HepG2 (cell line): Measurements from ENCODE around the gene SVOP. TPM values are rescaled to one million over a fixed set of nuclear protein-coding genes. Genes with fewer than 3 reads are reported as not detected.
A peak's percentile ranks its signal among the peaks of the same experiment; 100 is the strongest.

Source experiments
- BCL3 ChIP-seq: sonication (generic); formaldehyde crosslinking; IDR thresholded peaks from 2 replicates; pipeline ENCODE4 v1.5.1; 2020; ENCODE audit warnings: mild to moderate bottlenecking, missing genetic modification reagents, moderate library complexity
- CBFB ChIP-seq: sonication (generic); formaldehyde crosslinking; IDR thresholded peaks from 2 replicates; pipeline ENCODE4 v1.4.0; 2020; ENCODE audit warnings: missing genetic modification reagents
- FOSL1 ChIP-seq: sonication (generic); formaldehyde crosslinking; IDR thresholded peaks from 2 replicates; pipeline ENCODE4 v1.9.0; 2021; ENCODE audit warnings: missing genetic modification reagents, borderline replicate concordance
- GATA4 ChIP-seq: sonication (generic); IDR thresholded peaks from 2 replicates; pipeline ENCODE4 v1.6.1; 2016; ENCODE audit warnings: antibody characterized with exemption, low read depth, borderline replicate concordance
- HINFP ChIP-seq: sonication (generic); formaldehyde crosslinking; IDR thresholded peaks from 2 replicates; pipeline ENCODE4 v1.4.0; 2020; ENCODE audit warnings: low read depth, mild to moderate bottlenecking, missing genetic modification reagents
- MED1 ChIP-seq: sonication (generic); formaldehyde crosslinking; IDR thresholded peaks from 2 replicates; pipeline ENCODE4 v1.4.0; 2020; ENCODE audit warnings: missing genetic modification reagents
- POLR2AphosphoS5 ChIP-seq: IDR thresholded peaks from 2 replicates; pipeline ENCODE4 v1.6.1; 2012; ENCODE audit warnings: low read depth, low read length
- PPARG ChIP-seq: conservative IDR thresholded peaks from 2 replicates; pipeline ENCODE4 v1.6.1; 2016; ENCODE audit warnings: missing biosample characterization, missing genetic modification reagents
- RBM22 ChIP-seq: fragments of 200-400 bp; formaldehyde crosslinking; optimal IDR thresholded peaks from 2 replicates; pipeline ENCODE3; 2017; ENCODE audit warnings: mild to moderate bottlenecking, low read length, moderate library complexity
- SNAI1 ChIP-seq: sonication (generic); formaldehyde crosslinking; IDR thresholded peaks from 2 replicates; pipeline ENCODE4 v1.5.0; 2020; ENCODE audit warnings: mild to moderate bottlenecking, missing genetic modification reagents, borderline replicate concordance
- ZNF275 ChIP-seq: sonication (generic); formaldehyde crosslinking; IDR thresholded peaks from 2 replicates; pipeline ENCODE4 v1.8.0; 2022; ENCODE audit warnings: missing genetic modification reagents, mild to moderate bottlenecking, inconsistent platforms, borderline replicate concordance
- ZNF496 ChIP-seq: sonication (generic); formaldehyde crosslinking; IDR thresholded peaks from 2 replicates; pipeline ENCODE4 v1.8.1; 2023; ENCODE audit warnings: mild to moderate bottlenecking, moderate library complexity, missing genetic modification reagents; ENCODE audit not compliant: insufficient replicate concordance
- ZNF766 ChIP-seq: sonication (generic); formaldehyde crosslinking; IDR thresholded peaks from 2 replicates; pipeline ENCODE4 v1.5.0; 2020; ENCODE audit warnings: missing genetic modification reagents, borderline replicate concordance
- polyA plus RNA-seq, 8 experiments: library from polyadenylated mRNA; depleted of rRNA in 3 of 8; stranded (reverse) in 7 of 8; unstranded in 1 of 8; fragments of >200 nt; fragmentation: Illumina TruSeq in 4 of 8; extraction: Trizol in 4 of 8; gene quantifications; 2 replicates each; pipeline versions ENCODE4 v1.2.1 to v1.2.3, GENCODE V29; 2011 to 2016; ENCODE audit warnings: low read depth in 4 of 8, missing spikeins in 1 of 8, mixed read lengths in 1 of 8; ENCODE audit not compliant: insufficient read depth in 1 of 8
- total RNA-seq, 5 experiments: library from RNA; depleted of rRNA; stranded (reverse); fragments of >200 nt; fragmentation: Illumina TruSeq; extraction: Trizol; gene quantifications; 2 replicates each; pipeline ENCODE4 v1.2.3, GENCODE V29; 2016; ENCODE audit warnings: low read depth in 1 of 5
- TF ChIP-seq, protein P1 (sequence below): sonication (generic); formaldehyde crosslinking; IDR thresholded peaks from 2 replicates; pipeline ENCODE4 v1.5.1; 2020; ENCODE audit warnings: mild to moderate bottlenecking, missing genetic modification reagents, borderline replicate concordance
- TF ChIP-seq, protein P2 (sequence below): sonication (generic); formaldehyde crosslinking; IDR thresholded peaks from 2 replicates; pipeline ENCODE4 v1.4.0; 2020; ENCODE audit warnings: mild to moderate bottlenecking, low read depth, missing genetic modification reagents

SVOP gene
- total and polyA plus RNA-seq, 2 of the 13 experiments (the other 11 are each of a cell fraction or from before 2014, with no cell fraction given), result not detected

DNA sequence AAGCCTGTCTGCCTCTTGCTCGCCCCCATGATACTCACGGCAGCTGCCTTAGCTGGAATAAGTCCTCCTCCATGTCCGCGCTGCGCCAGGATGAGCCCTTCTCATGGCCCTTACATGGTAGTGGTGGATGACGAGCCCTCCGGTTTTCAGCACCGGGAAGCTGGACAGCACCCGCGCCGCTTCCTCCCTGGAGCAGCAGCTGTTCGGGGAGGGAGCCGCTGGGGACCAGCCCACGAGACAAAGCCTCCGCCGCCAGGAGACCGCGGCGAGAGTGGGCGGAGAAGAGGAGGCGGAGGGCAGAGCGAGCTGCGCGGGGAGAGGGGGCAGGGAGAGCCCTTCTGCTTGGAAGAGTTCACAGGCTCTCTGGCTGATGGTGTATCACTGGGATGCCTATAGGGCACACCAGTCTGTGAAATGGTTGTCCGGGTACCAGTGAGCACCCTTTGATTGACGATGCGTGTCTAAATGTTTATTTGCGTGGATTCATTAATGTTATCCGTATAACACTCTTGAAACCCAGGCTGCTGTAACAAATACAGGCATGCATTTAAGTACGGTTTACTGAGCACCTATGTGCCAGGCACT, at the start of gene SVOP (continued):
- TF ChIP-seq, protein P1, sequence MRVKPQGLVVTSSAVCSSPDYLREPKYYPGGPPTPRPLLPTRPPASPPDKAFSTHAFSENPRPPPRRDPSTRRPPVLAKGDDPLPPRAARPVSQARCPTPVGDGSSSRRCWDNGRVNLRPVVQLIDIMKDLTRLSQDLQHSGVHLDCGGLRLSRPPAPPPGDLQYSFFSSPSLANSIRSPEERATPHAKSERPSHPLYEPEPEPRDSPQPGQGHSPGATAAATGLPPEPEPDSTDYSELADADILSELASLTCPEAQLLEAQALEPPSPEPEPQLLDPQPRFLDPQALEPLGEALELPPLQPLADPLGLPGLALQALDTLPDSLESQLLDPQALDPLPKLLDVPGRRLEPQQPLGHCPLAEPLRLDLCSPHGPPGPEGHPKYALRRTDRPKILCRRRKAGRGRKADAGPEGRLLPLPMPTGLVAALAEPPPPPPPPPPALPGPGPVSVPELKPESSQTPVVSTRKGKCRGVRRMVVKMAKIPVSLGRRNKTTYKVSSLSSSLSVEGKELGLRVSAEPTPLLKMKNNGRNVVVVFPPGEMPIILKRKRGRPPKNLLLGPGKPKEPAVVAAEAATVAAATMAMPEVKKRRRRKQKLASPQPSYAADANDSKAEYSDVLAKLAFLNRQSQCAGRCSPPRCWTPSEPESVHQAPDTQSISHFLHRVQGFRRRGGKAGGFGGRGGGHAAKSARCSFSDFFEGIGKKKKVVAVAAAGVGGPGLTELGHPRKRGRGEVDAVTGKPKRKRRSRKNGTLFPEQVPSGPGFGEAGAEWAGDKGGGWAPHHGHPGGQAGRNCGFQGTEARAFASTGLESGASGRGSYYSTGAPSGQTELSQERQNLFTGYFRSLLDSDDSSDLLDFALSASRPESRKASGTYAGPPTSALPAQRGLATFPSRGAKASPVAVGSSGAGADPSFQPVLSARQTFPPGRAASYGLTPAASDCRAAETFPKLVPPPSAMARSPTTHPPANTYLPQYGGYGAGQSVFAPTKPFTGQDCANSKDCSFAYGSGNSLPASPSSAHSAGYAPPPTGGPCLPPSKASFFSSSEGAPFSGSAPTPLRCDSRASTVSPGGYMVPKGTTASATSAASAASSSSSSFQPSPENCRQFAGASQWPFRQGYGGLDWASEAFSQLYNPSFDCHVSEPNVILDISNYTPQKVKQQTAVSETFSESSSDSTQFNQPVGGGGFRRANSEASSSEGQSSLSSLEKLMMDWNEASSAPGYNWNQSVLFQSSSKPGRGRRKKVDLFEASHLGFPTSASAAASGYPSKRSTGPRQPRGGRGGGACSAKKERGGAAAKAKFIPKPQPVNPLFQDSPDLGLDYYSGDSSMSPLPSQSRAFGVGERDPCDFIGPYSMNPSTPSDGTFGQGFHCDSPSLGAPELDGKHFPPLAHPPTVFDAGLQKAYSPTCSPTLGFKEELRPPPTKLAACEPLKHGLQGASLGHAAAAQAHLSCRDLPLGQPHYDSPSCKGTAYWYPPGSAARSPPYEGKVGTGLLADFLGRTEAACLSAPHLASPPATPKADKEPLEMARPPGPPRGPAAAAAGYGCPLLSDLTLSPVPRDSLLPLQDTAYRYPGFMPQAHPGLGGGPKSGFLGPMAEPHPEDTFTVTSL (CRISPR knock-in tag), result no peak
- TF ChIP-seq GATA4, result no peak
- TF ChIP-seq, protein P2, sequence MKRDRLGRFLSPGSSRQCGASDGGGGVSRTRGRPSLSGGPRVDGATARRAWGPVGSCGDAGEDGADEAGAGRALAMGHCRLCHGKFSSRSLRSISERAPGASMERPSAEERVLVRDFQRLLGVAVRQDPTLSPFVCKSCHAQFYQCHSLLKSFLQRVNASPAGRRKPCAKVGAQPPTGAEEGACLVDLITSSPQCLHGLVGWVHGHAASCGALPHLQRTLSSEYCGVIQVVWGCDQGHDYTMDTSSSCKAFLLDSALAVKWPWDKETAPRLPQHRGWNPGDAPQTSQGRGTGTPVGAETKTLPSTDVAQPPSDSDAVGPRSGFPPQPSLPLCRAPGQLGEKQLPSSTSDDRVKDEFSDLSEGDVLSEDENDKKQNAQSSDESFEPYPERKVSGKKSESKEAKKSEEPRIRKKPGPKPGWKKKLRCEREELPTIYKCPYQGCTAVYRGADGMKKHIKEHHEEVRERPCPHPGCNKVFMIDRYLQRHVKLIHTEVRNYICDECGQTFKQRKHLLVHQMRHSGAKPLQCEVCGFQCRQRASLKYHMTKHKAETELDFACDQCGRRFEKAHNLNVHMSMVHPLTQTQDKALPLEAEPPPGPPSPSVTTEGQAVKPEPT (CRISPR knock-in tag), result peak; percentile 51; the same call in 1 of the 2 replicates
- TF ChIP-seq HINFP (CRISPR knock-in tag), result peak; percentile 73; the same call in 1 of the 2 replicates
- no peak for TF ChIP-seq ZNF275
- TF ChIP-seq POLR2AphosphoS5, result no peak
- TF ChIP-seq CBFB, result 0 out of 2 replicates have a peak, but pooled peaks have one; percentile 34
- peak; percentile 68 for TF ChIP-seq PPARG (CRISPR knock-in tag)
- peak; percentile 65 for TF ChIP-seq MED1 (CRISPR knock-in tag)
- peak; percentile 91; the same call in 1 of the 2 replicates for TF ChIP-seq ZNF766
- no peak for TF ChIP-seq RBM22
- TF ChIP-seq FOSL1 (CRISPR knock-in tag), result peak; percentile 37; the same call in 1 of the 2 replicates
- no peak for TF ChIP-seq ZNF496 (CRISPR knock-in tag)
- TF ChIP-seq SNAI1 (CRISPR knock-in tag), result no peak
- peak; percentile 37; the same call in 1 of the 2 replicates for TF ChIP-seq BCL3 (CRISPR knock-in tag)
